Pancreas (tissue), 10 donors: ENCODE results near the gene AMDHD1. TPM values are rescaled to one million over a fixed set of nuclear protein-coding genes. Genes with fewer than 3 reads are reported as not detected.

Experiments
- ATAC-seq, 4 donors: fragments of 200-7000 bp; cut with Tn5 transposase; one replicate each; pipeline versions ENCODE4 v1.8.0 to v1.9.1; 2020; ENCODE audit warnings: mild to moderate bottlenecking in 4 of 4, moderate library complexity in 4 of 4
- DNase-seq, 6 donors: peaks; one replicate each; pipeline ENCODE4 v3.0.0-alpha.2; 2020
- FAIRE-seq: peaks from 2 replicates; lab custom pipeline; 2012; peaks lifted over from hg19 to GRCh38; lab: Jason Lieb, UNC
- H3K27ac ChIP-seq, 4 donors: fragments of 200-600 bp; sonication (generic); 1 replicate in 3 of 4; 2 replicates in 1 of 4; pipeline versions ENCODE4 v1.5.0 to v1.8.0; 2020
- H3K27me3 ChIP-seq, 4 donors: fragments of 200-600 bp; one replicate each; pipeline ENCODE4 v1.8.0; 2021
- H3K36me3 ChIP-seq, 3 donors: fragments of 200-600 bp; sonication (generic) in 1 of 3; one replicate each; pipeline versions ENCODE4 v1.5.0 to v1.8.0; 2020 to 2021
- H3K4me1 ChIP-seq, 3 donors: fragments of 200-600 bp; one replicate each; pipeline ENCODE4 v1.8.0; 2021
- H3K4me3 ChIP-seq, 4 donors: fragments of 200-600 bp; sonication (generic) in 2 of 4; one replicate each; pipeline versions ENCODE4 v1.5.0 to v1.8.0; 2020 to 2021
- H3K9me3 ChIP-seq, 4 donors: fragments of 200-600 bp; one replicate each; pipeline ENCODE4 v1.8.0; 2021
- WGBS, 2 donors: extraction: QIAGEN DNeasy Blood & Tissue Kit; methylation state at CpG; one replicate each; pipeline ENCODE4 v1.1.7; 2013; 5-methylcytosine and 5-hydroxymethylcytosine counted together
- intact Hi-C, 3 donors: fragments of 100-400 bp; cut with DNase I; formaldehyde crosslinking; loops; one replicate each; pipeline versions ENCODE4 v1.11.1 to v1.14.2; 2022
- polyA plus RNA-seq, 2 donors: library from polyadenylated mRNA; stranded (reverse); fragments of 200-250 nt; gene quantifications; one replicate each; pipeline ENCODE4 v1.2.3, GENCODE V29; 2013
- total RNA-seq, 6 donors: library from RNA; stranded (reverse); fragmentation: NEBNext Ultra II Directional in 4 of 6; extraction: Animal tissue kit (Norgen Biotek cat#: 25700) in 4 of 6; gene quantifications; one replicate each; pipeline versions ENCODE4 v1.2.1 to v1.2.4, GENCODE V29; 2021 to 2023
- TF ChIP-seq, protein P1 (sequence below), 4 donors: fragments of 200-600 bp; sonication (generic) in 3 of 4; IDR thresholded peaks; one replicate each; pipeline versions ENCODE4 v1.5.0 to v1.8.0; 2021; ENCODE audit warnings: antibody characterized with exemption in 4 of 4
- donor health status: healthy with polysubstance abuse.
- donor health status: DM: no; HTN: no; CAD: no; lungs with moderate emphysema.
- donor health status: DM: no; HTN: no; CAD: no.
- donor health status: control.
- donor health status: control.
- donor health status: Bipolar disorder and iron deficiency.
- donor health status: DM: yes; HTN: yes; CAD: no.
- donor health status: DM: no; HTN: no; CAD: no.
- donor health status: DM: no; HTN: no; CAD: no.
- donor health status: DM: yes; HTN: yes; CAD: no.

The AMDHD1 gene
- total and polyA plus RNA-seq, 8 donors: 0.55 to 1.8 (median 0.97) TPM

DNA sequence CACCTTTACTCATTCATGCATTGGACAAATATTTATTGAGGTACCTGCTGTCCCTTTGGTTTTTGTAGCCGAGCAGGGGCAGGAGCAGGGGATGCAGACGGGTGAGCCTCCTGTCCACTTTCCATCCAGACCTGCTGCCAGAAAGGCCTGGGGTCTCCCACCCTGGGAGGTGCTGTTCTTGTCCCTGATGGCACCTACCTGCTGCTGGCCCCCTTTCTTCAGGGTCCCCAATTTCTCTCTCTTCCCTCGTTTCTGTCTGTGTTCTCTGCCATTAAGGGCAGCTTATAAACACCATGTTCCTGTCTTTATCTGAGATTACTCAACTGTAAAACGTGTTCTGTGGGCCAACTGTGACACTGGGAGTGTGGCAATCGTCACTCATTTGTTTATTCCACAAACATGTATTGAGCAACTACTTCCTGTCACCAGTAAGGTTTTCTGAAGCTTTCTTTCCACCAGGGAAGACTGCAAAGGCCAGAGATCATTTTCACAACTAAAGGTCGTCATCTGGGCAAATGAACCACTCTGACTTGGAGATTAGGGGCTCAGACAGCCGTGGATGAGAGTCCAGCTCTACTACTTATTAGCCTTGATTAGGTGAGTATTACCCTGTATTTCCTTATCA lies 53.0 kb downstream of the AMDHD1 start, which contains the start of gene HAL:
HAL (minus strand) TSS at position 311 of the 625 bp plus-strand sequence. CDS start 434 bp downstream, outside the sequence.
- TF ChIP-seq, protein P1, sequence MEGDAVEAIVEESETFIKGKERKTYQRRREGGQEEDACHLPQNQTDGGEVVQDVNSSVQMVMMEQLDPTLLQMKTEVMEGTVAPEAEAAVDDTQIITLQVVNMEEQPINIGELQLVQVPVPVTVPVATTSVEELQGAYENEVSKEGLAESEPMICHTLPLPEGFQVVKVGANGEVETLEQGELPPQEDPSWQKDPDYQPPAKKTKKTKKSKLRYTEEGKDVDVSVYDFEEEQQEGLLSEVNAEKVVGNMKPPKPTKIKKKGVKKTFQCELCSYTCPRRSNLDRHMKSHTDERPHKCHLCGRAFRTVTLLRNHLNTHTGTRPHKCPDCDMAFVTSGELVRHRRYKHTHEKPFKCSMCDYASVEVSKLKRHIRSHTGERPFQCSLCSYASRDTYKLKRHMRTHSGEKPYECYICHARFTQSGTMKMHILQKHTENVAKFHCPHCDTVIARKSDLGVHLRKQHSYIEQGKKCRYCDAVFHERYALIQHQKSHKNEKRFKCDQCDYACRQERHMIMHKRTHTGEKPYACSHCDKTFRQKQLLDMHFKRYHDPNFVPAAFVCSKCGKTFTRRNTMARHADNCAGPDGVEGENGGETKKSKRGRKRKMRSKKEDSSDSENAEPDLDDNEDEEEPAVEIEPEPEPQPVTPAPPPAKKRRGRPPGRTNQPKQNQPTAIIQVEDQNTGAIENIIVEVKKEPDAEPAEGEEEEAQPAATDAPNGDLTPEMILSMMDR (IDR thresholded peaks at IDR 0.05): no peak
- H3K4me3 ChIP-seq: no peak within 1 kb of the TSS
- WGBS, 2 donors: 32 to 44% methylated on average over 7 of the region's 7 CpGs
- DNase-seq (peak in 3 of 6 donors; percentile 15 to 52 (median 29)), ATAC-seq (peak; percentile 59 to 71 (median 67)), FAIRE-seq (no peak)
- H3K9me3 ChIP-seq: no peaks in the 10 kb centered on the region
- H3K4me1 ChIP-seq: no peaks in the 10 kb centered on the region
- peaks cover 0 to 3% (median 0%) of the 10 kb centered on the region in 3 donors for H3K36me3 ChIP-seq
- intact Hi-C loops: loop anchor here in 2 of 3 donors (5.0 to 10.0 kb wide), 2 partner anchors 71 to 79 kb away; no protein-coding TSS in a partner anchor
- H3K27ac ChIP-seq: no peak within 1 kb of the TSS
- H3K27me3 ChIP-seq: no peaks in the 10 kb centered on the region

DNA sequence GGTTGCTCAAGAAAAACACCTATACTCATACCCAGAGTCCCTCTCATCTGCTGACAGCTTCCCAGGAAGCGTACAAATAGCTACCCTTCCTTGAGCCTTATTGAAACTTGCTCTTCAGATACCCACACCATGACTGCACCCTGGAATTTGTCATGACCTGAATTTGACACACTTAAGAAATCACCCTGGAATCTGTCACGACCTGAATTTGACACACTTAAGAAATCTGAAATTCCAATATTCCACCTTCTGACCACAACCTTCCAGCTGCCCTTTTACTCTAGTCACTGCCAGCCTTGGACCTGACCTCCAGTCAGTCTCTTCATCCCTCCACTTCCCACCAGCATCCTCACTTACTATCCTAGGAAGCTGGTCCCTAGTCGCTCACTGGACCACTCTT lies 54.1 kb downstream of the AMDHD1 start:
- Histone ChIP-seq H3K4me1 (no peaks in the 10 kb centered on the region), H3K36me3 (peaks cover 0 to 3% (median 0%) of the 10 kb centered on the region in 3 donors), H3K9me3 (no peaks in the 10 kb centered on the region), H3K4me3 (no peak overlapping the region), H3K27ac (no peak overlapping the region), H3K27me3 (no peaks in the 10 kb centered on the region)
- no peak for FAIRE-seq
- intact Hi-C loops: loop anchor here in 2 of 3 donors (5.0 to 10.0 kb wide), 2 partner anchors 72 to 80 kb away; no protein-coding TSS in a partner anchor
- no peak for DNase-seq
- TF ChIP-seq, protein P1 (IDR thresholded peaks at IDR 0.05): no peak
- WGBS, 2 donors: 74 to 79% methylated on average over 3 of the region's 3 CpGs
- no peak for ATAC-seq

DNA sequence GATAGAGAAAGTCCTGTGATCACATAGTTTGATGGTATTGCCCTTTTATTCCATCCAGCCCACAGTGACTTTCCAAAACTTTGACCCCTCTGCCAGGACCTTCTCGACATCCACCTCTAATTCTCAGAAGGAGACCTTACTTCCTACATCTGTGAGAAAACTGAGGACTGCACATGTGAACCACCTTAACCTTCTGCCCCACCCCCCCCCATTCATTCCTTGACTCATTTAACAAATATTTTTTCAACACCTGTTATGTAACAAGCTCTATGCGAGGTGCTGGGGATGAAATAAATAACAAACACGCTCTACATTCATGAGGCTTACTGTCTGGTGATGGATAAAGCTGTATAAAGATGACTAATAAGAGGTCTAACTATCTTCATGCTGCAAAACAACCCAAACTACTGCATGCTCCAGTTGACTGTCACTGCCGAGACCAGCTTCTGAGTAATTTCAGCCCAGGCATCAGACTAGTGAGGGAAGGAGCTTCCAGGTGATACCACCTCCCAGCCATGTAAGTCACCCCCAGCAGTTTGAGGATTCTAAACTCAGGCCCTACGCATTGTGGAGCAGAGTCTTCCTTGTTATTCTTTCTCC lies 54.9 kb downstream of the AMDHD1 start:
- FAIRE-seq: no peak
- WGBS, 2 donors: 57 to 61% methylated on average over 5 of the region's 5 CpGs
- Histone ChIP-seq H3K4me3 (no peak overlapping the region), H3K36me3 (peaks cover 0 to 4% (median 0%) of the 10 kb centered on the region in 3 donors), H3K27me3 (no peaks in the 10 kb centered on the region), H3K27ac (no peak overlapping the region), H3K4me1 (no peaks in the 10 kb centered on the region), H3K9me3 (no peaks in the 10 kb centered on the region)
- ATAC-seq: peak in 2 of 4 donors; percentile 10 to 35
- TF ChIP-seq, protein P1 (IDR thresholded peaks at IDR 0.05): no peak
- intact Hi-C loops: loop anchor here in 2 of 3 donors (5.0 to 10.0 kb wide), 2 partner anchors 73 to 81 kb away; no protein-coding TSS in a partner anchor
- DNase-seq: no peak

DNA sequence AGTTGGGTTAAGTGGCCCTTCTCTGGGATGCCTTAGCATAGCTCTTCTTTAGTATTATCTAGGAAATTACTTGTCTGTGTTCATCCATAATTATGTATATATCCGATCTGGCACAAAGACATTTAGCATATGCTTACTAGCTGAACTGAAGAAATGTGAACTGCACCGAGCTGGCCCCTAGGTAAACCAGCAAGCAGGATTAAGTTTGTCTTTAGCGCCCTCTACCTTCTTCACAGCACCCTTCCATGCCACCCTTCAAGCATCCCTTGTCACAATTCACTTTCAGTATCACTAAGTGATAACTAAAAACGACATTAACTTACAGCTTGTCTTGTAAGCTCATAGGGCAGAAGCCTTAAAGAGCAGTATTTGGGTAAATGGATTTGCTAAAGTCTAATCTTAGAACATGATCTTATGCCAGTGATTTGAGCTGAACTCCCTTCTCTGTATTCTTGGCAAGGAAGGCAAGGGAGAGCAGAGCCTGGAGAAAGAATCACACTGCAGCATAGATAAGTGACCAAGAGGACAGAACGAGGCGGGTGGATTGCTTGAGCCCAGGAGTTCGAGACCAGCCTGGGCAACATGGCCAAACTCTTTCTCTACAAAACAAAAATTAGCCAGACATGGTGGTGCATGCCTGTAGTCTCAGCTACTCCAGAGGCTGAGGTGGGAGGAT lies 55.6 kb downstream of the AMDHD1 start:
- H3K4me3 ChIP-seq: no peak overlapping the region
- H3K9me3 ChIP-seq: no peaks in the 10 kb centered on the region
- peak; percentile 69 for FAIRE-seq
- DNase-seq: peak in 3 of 6 donors; percentile 21 to 45 (median 45)
- TF ChIP-seq, protein P1 (IDR thresholded peaks at IDR 0.05): peak; percentile 39 to 55 (median 46)
- no peak overlapping the region for H3K27ac ChIP-seq
- H3K27me3 ChIP-seq: no peaks in the 10 kb centered on the region
- H3K36me3 ChIP-seq: peaks cover 0 to 11% (median 5%) of the 10 kb centered on the region in 3 donors
- 17 to 26% methylated on average over 7 of the region's 7 CpGs for WGBS, 2 donors
- peak; percentile 84 to 97 (median 92) for ATAC-seq
- no peaks in the 10 kb centered on the region for H3K4me1 ChIP-seq
- intact Hi-C loops: loop anchor here in 2 of 3 donors (5.0 to 10.0 kb wide), 2 partner anchors 74 to 81 kb away; no protein-coding TSS in a partner anchor
